ENCODE measurements around the gene BCAN.

BCAN gene

GRCh38 chr1:156662005-156662799 lies 20.3 kb downstream of the BCAN start:
- DNase-seq (ENCODE audit: low read depth), result no peak
- TF ChIP-seq CTCF (IDR thresholded peaks at IDR 0.05; ENCODE audit: low read depth, low read length, missing control alignments), result no peak
- H3K4me3 ChIP-seq (ENCODE audit: low read depth, low read length), result no peak overlapping the region; the same call in 1 of the 2 replicates

- no peak for DNase-seq (ENCODE audit: low read depth)
- H3K4me3 ChIP-seq (ENCODE audit: low read depth, low read length), result no peak overlapping the region
- TF ChIP-seq CTCF (IDR thresholded peaks at IDR 0.05; ENCODE audit: low read depth, low read length, missing control alignments), result no peak
These were observed 20.8 kb downstream of the BCAN start for GRCh38 chr1:156662800-156663055.

- H3K4me3 ChIP-seq (ENCODE audit: low read depth, low read length), result no peak overlapping the region
- no peak for TF ChIP-seq CTCF (IDR thresholded peaks at IDR 0.05; ENCODE audit: low read depth, low read length, missing control alignments)
- no peak for DNase-seq (ENCODE audit: low read depth)
These were observed 21.3 kb downstream of the BCAN start for GRCh38 chr1:156663178-156663577.

DNA sequence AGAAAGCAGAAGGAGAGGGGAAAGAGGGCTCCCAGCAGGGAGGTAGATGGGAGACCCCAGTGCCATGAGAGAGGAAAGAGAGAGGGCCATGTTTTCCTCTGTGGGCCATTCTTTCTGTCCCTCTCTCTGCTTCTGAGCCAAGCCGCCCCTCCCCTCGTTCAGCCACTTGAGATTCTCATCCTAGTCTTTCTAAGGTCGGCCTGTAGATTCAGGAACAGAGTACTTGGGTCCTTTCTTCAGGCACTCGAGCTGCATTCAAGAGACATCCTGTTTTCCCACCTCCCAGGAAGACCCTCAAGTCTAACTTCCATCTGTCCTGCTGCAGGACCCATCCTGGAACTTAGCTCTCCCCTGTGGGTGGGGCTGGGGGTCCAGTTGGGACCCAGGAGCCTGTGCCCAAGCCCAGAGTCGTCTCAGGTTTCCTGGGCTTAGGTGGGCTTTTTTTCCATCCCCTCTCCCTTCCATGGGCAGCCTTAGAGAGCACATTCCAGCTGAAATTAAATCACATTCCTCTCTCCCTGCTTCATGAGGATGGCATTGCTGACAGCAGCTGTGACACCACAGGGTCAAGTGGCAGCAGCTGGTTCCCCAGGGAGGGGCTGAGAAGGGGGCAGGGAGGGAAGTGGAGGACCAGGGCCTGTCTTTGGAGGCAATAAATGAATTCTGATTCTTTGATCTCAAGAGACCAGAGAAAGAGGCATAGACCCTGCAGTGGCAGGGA lies 22.3 kb downstream of the BCAN start:
- no peak for DNase-seq (ENCODE audit: low read depth)
- no peak for TF ChIP-seq CTCF (IDR thresholded peaks at IDR 0.05; ENCODE audit: low read depth, low read length, missing control alignments)
- H3K4me3 ChIP-seq (ENCODE audit: low read depth, low read length), result no peak overlapping the region

DNA sequence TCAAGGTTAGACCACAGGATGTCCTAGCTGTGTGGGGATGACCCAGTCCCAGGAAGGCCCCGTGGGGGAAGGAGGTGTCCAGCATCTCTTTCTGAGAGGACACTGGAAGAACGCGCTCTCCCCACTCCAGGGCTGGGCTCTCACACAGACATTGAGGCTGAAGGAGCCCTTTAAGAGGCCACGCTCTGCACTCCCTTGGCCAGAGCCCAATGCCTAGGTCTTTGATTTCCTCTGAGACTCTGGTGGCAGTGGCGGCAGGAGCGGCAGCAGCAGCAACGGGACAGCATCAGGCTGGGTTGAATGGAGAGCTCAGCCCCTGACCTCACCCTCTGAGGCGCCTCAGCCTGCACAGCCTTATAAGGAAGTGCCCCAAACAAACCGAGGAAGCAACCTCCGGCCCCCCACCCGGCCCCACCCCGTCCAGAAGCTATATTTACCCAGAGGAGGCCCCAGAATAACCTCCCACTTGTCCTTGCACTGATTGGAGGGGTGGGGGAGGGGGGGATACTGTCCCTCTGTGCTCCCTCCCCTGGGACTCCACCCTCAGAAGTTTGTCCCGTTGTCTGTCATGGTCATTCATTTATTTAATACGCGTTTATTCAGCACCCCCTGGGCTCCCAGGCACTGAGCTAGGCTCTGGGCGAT lies 23.0 kb downstream of the BCAN start:
- TF ChIP-seq CTCF (IDR thresholded peaks at IDR 0.05; ENCODE audit: low read depth, low read length, missing control alignments), result no peak
- no peak for DNase-seq (ENCODE audit: low read depth)
- no peak overlapping the region for H3K4me3 ChIP-seq (ENCODE audit: low read depth, low read length)

DNA sequence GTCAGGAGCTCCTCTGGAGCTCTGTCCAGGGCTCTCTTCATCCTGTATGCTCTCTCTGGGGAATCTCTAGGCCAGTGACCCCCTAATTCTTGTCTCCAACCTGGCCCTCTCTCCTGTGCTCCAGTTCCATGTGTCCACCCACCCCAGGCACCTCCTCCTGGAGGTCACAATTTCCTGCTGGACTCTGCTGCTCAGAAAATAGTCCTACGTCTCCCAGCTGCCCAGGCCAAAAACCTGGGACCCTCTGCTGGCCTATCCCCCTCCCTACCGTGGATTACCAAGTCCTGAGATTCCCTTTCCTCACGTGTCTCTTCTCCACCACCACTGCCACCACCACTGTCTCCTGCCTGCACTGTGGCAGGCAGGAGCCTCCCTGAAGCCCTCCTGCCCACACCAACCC lies 23.6 kb downstream of the BCAN start:
- DNase-seq (ENCODE audit: low read depth), result no peak
- no peak overlapping the region for H3K4me3 ChIP-seq (ENCODE audit: low read depth, low read length)
- no peak for TF ChIP-seq CTCF (IDR thresholded peaks at IDR 0.05; ENCODE audit: low read depth, low read length, missing control alignments)
